Large intestine (tissue), 3 donors: ENCODE data around the gene IPO4. TPM values are rescaled to one million over a fixed set of nuclear protein-coding genes. Genes with fewer than 3 reads are reported as not detected.

ENCODE experiments used
- DNase-seq, 2 donors: peaks; one replicate each; pipeline versions ENCODE4 v3.0.0 to v3.0.0-alpha.2; 2013
- H3K27ac ChIP-seq: one replicate; pipeline ENCODE4 v1.5.1; 2013; ENCODE audit warnings: low read length
- H3K27me3 ChIP-seq: 2 replicates; pipeline ENCODE4 v1.6.1; 2013; ENCODE audit warnings: low read length; ENCODE audit not compliant: control insufficient read depth, insufficient read depth
- H3K36me3 ChIP-seq: 2 replicates; pipeline ENCODE4 v1.6.1; 2013; ENCODE audit warnings: low read length; ENCODE audit not compliant: control insufficient read depth, insufficient read depth
- H3K4me1 ChIP-seq: one replicate; pipeline ENCODE4 v1.6.1; 2013; ENCODE audit warnings: low read length; ENCODE audit not compliant: control insufficient read depth, insufficient read depth
- H3K4me3 ChIP-seq: one replicate; pipeline ENCODE4 v1.5.1; 2013; ENCODE audit warnings: low read length
- H3K9me3 ChIP-seq: one replicate; pipeline ENCODE4 v1.6.1; 2013; ENCODE audit warnings: mild to moderate bottlenecking, low read depth, low read length, moderate library complexity; ENCODE audit not compliant: control insufficient read depth
- WGBS: methylation state at CpG from one replicate; pipeline ENCODE4 v1.1.5; 2013; ENCODE audit warnings: low lambda C conversion rate; ENCODE audit not compliant: insufficient coverage; 5-methylcytosine and 5-hydroxymethylcytosine counted together
- polyA plus RNA-seq: library from polyadenylated mRNA; unstranded; fragments of 120-200 nt; gene quantifications from one replicate; pipeline ENCODE4 v1.2.1, GENCODE V29; 2013

IPO4 gene
- polyA plus RNA-seq, 1 donor: 22.5 TPM

GRCh38 chr14:24181371-24182077 lies 7.1 kb downstream of the IPO4 start:
- Histone ChIP-seq H3K36me3 (peaks cover 100% of the 10 kb centered on the region), H3K27ac (peak overlapping the region; percentile 91), H3K9me3 (no peaks in the 10 kb centered on the region), H3K4me1 (peaks cover 52% of the 10 kb centered on the region), H3K27me3 (no peaks in the 10 kb centered on the region), H3K4me3 (no peak overlapping the region)
- DNase-seq: no peak
- no CpG with 5 or more reads among the region's 19 CpGs for WGBS

DNA sequence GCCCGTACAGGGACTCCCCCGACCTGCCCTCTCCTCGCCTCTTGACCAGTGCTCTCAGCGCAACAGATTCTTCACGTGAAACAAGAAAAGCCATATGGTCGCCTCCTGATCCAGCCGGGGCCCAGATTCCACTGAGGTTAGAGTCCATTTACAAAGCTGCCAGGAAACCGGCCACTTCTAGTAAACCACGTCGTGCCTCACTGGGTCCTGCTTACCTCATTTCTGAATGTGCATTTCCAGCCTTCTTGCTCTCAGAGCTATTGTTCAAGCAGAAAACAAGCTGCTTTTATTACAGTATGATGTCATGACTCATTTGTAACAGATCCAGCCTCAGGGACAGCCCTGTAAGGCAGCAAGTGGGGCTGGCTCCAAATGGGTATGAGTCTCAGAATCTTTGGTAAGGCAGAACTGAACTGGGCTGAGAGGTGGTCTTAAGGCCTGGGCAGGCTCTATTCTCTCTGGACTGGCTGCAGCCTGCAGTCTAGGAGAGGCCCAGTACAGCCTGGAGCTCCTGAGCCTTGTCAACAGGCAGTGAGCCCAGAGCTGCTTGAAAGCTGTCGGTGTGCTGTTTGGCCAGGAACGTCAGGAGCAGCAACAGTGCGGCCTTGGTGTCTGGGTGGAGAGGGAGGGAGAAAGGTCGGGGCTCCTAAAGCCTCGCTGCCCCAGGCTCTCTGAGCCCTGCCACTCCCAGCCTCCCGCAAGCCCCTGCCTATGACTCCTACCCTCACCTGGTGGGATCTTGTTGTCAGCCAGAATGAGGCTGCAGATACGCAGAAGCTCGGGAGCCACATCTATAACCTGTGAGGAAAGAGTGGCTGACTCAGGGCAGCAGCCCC lies 8.4 kb downstream of the IPO4 start:
- peak overlapping the region; percentile 91 for H3K27ac ChIP-seq
- H3K27me3 ChIP-seq: no peaks in the 10 kb centered on the region
- H3K4me1 ChIP-seq: peaks cover 56% of the 10 kb centered on the region
- DNase-seq: peak; percentile 81 to 91
- no peak overlapping the region for H3K4me3 ChIP-seq
- no peaks in the 10 kb centered on the region for H3K9me3 ChIP-seq
- H3K36me3 ChIP-seq: peaks cover 94% of the 10 kb centered on the region
- WGBS: no CpG with 5 or more reads among the region's 18 CpGs

DNA sequence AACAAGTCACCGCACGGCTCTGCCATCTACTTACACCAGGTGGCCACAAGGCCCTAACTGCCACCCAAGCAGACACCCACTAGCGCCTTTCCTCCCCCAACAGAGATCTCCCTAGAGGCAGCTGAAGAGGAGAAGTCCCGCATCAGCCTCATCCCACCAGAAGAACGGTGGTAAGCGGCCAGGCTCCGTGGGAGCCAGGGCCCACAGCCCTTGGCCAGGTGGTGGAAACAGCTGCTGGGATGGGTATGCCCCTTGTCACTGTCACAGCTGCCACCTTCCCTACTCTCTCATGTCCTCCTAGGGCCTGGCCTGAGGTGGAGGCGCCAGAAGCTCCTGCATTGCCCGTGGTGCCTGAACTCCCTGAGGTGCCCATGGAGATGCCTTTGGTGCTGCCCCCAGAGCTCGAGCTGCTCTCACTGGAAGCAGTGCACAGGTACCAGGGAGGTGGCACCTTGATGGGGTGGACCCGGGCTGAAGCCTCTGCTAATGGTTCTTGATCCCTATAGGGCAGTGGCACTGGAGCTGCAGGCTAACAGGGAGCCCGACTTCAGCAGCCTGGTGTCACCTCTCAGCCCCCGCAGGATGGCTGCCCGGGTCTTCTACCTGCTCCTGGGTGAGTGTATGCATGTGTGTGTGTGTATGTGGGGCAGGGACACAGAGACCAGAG lies 9.2 kb downstream of the IPO4 start:
- Histone ChIP-seq H3K4me3 (no peak overlapping the region), H3K4me1 (peaks cover 56% of the 10 kb centered on the region), H3K36me3 (peaks cover 93% of the 10 kb centered on the region), H3K27me3 (no peaks in the 10 kb centered on the region), H3K9me3 (no peaks in the 10 kb centered on the region), H3K27ac (peak overlapping the region; percentile 91)
- WGBS: no CpG with 5 or more reads among the region's 14 CpGs
- DNase-seq: peak in 1 of 2 donors; percentile 12

DNA sequence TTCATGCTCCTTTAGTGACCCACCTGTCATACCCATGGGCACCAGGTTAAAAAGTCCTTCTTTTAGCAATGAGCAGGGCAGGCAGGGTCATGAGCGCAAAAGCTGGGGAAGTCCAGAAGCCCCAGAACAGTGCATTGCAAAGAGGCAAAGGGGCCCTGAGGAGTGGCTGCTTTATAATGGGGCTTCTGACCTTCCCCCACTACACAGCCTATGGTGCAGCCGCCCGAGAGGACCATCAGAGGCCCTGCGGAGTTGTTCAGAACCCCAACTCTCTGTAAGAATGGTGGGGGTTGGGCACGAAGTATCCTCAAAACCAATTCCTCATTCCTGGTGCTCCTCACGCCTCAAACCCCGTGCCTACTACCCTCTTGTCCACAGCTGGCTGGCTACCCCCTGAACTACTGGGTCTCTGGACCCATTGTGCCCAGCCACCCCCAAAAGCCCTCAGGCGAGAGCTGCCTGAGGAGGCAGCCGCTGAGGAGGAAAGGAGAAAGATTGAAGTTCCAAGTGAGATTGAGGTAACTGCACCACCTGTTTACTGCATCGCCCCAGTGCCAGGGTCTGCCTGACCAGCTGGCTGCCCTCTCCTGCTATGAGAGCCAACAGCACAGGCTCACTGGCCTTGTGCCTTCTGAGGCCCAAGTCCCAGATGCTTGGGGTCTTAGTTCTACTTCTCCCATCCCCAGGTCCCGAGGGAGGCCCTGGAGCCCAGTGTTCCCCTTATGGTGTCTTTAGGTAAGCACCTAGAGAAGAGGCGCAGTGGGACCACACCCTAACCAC lies 10.0 kb downstream of the IPO4 start:
- H3K4me3 ChIP-seq: no peak overlapping the region
- H3K27ac ChIP-seq: peak overlapping the region; percentile 91
- no peaks in the 10 kb centered on the region for H3K27me3 ChIP-seq
- WGBS: no CpG with 5 or more reads among the region's 12 CpGs
- DNase-seq: no peak
- peaks cover 56% of the 10 kb centered on the region for H3K4me1 ChIP-seq
- no peaks in the 10 kb centered on the region for H3K9me3 ChIP-seq
- H3K36me3 ChIP-seq: peaks cover 85% of the 10 kb centered on the region

DNA sequence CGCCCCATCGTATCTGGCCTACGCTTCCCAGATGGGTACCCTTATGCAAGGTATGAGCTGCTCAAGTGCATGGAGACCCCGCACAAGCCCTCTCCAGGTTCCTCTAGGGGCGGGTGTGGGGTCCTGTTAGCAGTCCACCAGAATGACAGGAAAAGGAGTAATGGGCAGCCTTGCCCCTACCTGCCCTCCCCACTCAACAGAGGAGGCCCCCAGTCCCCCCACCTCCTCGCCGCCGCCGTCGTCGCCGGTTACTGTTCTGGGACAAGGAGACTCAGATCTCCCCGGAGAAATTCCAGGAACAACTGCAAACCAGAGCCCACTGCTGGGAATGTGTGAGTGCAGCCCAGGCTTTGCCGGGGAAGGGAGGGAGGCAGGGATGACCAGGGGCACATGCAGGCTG lies 10.7 kb downstream of the IPO4 start:
- H3K27me3 ChIP-seq: no peaks in the 10 kb centered on the region
- H3K4me3 ChIP-seq: no peak overlapping the region
- H3K36me3 ChIP-seq: peaks cover 85% of the 10 kb centered on the region
- no peak overlapping the region for H3K27ac ChIP-seq
- no CpG with 5 or more reads among the region's 14 CpGs for WGBS
- no peak for DNase-seq
- peaks cover 61% of the 10 kb centered on the region for H3K4me1 ChIP-seq
- H3K9me3 ChIP-seq: no peaks in the 10 kb centered on the region

DNA sequence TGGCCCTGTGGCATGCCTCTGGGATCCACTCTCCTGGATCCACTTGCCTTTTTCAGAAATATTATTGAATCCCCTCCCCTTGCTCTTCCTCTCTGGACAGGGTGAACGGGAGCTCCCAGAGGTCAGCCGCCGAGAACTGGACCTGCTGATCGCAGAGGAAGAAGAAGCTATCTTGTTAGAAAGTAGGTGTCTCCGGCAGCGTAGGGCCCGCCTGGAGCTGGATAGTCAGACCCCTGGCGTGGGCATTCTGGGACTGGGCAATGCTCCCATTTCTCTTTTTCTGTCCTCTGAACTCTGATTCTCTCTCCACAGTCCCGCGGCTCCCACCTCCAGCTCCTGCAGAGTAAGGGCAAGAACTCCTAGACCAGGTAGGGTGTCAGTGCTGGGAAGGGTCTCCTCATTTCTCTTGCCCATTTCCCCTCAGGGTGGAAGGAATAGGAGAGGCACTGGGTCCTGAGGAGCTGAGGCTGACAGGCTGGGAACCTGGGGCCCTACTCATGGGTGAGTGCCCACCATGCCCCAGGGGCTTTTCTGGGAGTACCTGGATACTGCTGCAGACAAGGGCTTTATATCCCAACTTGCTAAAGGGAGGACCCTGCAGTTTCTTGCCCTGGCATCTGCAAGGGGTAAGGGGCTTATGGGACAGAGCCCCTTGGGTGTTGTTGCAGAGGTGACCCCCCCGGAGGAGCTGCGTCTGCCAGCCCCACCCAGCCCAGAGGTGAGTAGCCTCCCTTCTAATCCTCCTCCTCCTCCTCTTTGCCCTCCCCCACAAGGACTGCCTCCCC lies 11.4 kb downstream of the IPO4 start:
- DNase-seq: no peak
- WGBS: no CpG with 5 or more reads among the region's 12 CpGs
- Histone ChIP-seq H3K36me3 (peaks cover 78% of the 10 kb centered on the region), H3K9me3 (no peaks in the 10 kb centered on the region), H3K27ac (no peak overlapping the region), H3K4me1 (peaks cover 60% of the 10 kb centered on the region), H3K27me3 (no peaks in the 10 kb centered on the region), H3K4me3 (no peak overlapping the region)

GRCh38 chr14:24176599-24176998 lies 12.0 kb downstream of the IPO4 start:
- Histone ChIP-seq H3K4me1 (peaks cover 57% of the 10 kb centered on the region), H3K36me3 (peaks cover 72% of the 10 kb centered on the region), H3K9me3 (no peaks in the 10 kb centered on the region), H3K27ac (no peak overlapping the region), H3K4me3 (no peak overlapping the region), H3K27me3 (no peaks in the 10 kb centered on the region)
- no CpG with 5 or more reads among the region's 5 CpGs for WGBS
- no peak for DNase-seq

- Histone ChIP-seq H3K36me3 (peaks cover 42% of the 10 kb centered on the region), H3K27me3 (no peaks in the 10 kb centered on the region)
- WGBS: no CpG with 5 or more reads among the region's 20 CpGs
Measured at GRCh38 chr14:24172871-24173281, 15.7 kb downstream of the IPO4 start.

GRCh38 chr14:24172261-24172860 lies 16.3 kb downstream of the IPO4 start:
- Histone ChIP-seq H3K27me3 (no peaks in the 10 kb centered on the region), H3K4me1 (peaks cover 18% of the 10 kb centered on the region), H3K36me3 (peaks cover 41% of the 10 kb centered on the region), H3K9me3 (no peaks in the 10 kb centered on the region), H3K27ac (peak overlapping the region; percentile 82), H3K4me3 (peak overlapping the region; percentile 74)
- no CpG with 5 or more reads among the region's 30 CpGs for WGBS
- DNase-seq: peak in 1 of 2 donors; percentile 40

More at GRCh38 chr14:24172871-24173281, 15.7 kb downstream of the IPO4 start:
- Histone ChIP-seq H3K9me3 (no peaks in the 10 kb centered on the region), H3K4me1 (peaks cover 24% of the 10 kb centered on the region), H3K4me3 (peak overlapping the region; percentile 74), H3K27ac (peak overlapping the region; percentile 82)
- DNase-seq: no peak
